ENCODE results near the gene RNF31.

GRCh38 chr14:24108336-24108874, 38.9 kb upstream of the RNF31 start:
- no peak for TF ChIP-seq CTCF (conservative IDR thresholded peaks at IDR 0.05; ENCODE audit: low read length)
- TF ChIP-seq EZH2phosphoT487 (IDR thresholded peaks at IDR 0.05; ENCODE audit: borderline replicate concordance): no peak

All from Loucy (cell line).